ENCODE data around the gene KCNJ6. TPM values are rescaled to one million over a fixed set of nuclear protein-coding genes. Genes with fewer than 3 reads are reported as not detected.

Gene KCNJ6, protein sequence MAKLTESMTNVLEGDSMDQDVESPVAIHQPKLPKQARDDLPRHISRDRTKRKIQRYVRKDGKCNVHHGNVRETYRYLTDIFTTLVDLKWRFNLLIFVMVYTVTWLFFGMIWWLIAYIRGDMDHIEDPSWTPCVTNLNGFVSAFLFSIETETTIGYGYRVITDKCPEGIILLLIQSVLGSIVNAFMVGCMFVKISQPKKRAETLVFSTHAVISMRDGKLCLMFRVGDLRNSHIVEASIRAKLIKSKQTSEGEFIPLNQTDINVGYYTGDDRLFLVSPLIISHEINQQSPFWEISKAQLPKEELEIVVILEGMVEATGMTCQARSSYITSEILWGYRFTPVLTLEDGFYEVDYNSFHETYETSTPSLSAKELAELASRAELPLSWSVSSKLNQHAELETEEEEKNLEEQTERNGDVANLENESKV
- total RNA-seq (2022) = 0.05 TPM in 1 of 2 replicates, not detected in the other
- Bru-seq, nascent RNA = percentile 0 among the genes with signal in this experiment
- percentile 2 among the genes with signal in this experiment for BruChase-seq, experiment 1, labeled RNA remaining after a 6-hour chase
- BruChase-seq, experiment 2, labeled RNA remaining after a 2-hour chase = percentile 2 among the genes with signal in this experiment
- long read RNA-seq = 0 reads

DNA sequence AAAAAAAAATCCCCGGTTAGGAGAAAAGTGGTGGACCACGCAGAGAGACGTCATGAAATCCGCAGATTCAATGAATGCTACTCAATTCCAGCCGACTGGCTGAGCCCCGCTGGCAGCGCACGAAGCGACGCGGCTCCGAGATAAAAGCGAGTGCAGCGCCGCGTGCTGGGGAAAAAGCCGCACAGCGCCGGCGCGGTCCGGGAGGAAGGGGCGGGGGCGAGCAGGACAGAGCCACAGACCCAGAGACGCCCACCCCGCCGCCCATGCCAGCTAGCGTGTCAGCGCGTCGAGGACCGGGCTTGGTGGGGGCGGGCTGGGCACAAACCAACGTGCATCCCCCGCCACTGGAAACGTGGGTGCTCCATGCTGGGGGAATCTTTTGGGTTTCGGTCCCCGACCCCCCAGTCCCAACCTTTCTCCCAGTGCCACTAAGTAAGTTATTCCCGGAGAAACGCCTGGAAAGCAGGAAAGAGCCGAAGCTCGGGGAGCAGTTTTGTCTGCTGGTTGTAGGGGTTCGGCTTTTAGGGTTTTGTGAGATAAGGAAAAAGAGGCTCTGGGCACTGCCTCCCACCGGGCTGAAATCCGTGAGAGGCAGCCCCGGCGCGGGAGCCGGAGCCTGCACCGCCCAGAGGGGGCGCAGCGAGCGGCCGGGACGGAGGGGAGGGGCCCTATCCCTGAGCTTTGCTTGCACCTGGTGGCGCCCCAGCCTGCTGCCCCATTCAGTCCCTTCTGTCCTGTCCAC, at the start of gene KCNJ6:
Gene KCNJ6, minus strand, starts transcription at position 148 of the 742 bp plus-strand sequence. CDS start 75,775 bp downstream, outside the sequence.
- CTCF ChIA-PET = no interaction called here
- H3K27me3 Mint-ChIP-seq (ENCODE audit: unreplicated experiment) = peaks cover 76% of the 10 kb centered on the region
- no peaks in the 10 kb centered on the region for H3K4me1 Mint-ChIP-seq (ENCODE audit: low read depth, unreplicated experiment)
- H3K27ac Mint-ChIP-seq (ENCODE audit: unreplicated experiment) = no peak within 1 kb of the TSS
- intact Hi-C loops (cut with micrococcal nuclease; ENCODE audit: unreplicated experiment) = no loop called here
- H3K4me3 Mint-ChIP-seq (ENCODE audit: low read depth, unreplicated experiment) = peak within 1 kb of the TSS; percentile 21
- no peaks in the 10 kb centered on the region for H3K9me3 Mint-ChIP-seq (ENCODE audit: low read depth, unreplicated experiment)
- no peak for DNase-seq
- BruUV-seq (replicated peaks) = no TSS peak
- no peaks in the 10 kb centered on the region for H3K36me3 Mint-ChIP-seq (ENCODE audit: insufficient read depth, unreplicated experiment)
- TF ChIP-seq, protein P1, sequence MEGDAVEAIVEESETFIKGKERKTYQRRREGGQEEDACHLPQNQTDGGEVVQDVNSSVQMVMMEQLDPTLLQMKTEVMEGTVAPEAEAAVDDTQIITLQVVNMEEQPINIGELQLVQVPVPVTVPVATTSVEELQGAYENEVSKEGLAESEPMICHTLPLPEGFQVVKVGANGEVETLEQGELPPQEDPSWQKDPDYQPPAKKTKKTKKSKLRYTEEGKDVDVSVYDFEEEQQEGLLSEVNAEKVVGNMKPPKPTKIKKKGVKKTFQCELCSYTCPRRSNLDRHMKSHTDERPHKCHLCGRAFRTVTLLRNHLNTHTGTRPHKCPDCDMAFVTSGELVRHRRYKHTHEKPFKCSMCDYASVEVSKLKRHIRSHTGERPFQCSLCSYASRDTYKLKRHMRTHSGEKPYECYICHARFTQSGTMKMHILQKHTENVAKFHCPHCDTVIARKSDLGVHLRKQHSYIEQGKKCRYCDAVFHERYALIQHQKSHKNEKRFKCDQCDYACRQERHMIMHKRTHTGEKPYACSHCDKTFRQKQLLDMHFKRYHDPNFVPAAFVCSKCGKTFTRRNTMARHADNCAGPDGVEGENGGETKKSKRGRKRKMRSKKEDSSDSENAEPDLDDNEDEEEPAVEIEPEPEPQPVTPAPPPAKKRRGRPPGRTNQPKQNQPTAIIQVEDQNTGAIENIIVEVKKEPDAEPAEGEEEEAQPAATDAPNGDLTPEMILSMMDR (IDR thresholded peaks at IDR 0.05; ENCODE audit: unreplicated experiment) = no peak

DNA sequence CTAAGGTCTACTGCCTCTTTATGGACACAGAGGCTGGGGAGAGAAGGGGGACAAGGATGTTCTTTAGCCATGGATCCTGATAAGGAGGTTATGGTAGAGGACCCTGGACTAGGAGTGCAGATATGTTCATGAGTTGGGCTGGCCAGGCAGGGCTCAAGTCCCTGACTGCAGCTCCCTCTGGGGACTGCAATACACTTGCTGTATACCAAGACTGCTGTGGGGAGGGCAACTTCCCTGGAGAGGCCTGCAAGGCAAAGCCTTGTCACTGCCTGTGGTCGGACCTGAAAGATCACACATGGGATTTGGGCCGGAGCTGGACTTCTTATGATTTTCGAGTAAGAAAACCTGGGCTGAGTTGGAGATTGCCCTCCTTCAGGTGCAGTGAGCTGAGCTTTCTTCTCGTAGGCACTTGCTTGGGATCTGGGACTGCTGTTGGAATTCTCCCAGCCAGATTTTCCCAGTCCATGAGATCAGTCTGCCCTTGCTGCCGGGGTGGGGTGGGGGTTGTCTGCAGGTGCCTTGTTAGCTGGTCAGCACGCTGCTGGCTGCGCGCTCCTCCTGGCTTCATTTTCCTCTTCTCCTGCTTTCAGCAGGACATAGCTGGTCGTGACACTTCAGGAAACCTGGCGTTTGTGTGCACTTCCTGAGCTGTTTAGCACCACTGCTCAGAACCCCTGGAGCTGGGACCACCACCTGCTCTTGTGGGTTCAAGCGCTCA, 49.0 kb upstream of the KCNJ6 start:
- CTCF ChIA-PET = no interaction called here
- intact Hi-C loops (cut with micrococcal nuclease; ENCODE audit: unreplicated experiment) = no loop called here
- Mint-ChIP-seq H3K27me3 (ENCODE audit: unreplicated experiment) (peaks cover 42% of the 10 kb centered on the region), H3K4me3 (ENCODE audit: low read depth, unreplicated experiment) (no peak overlapping the region), H3K27ac (ENCODE audit: unreplicated experiment) (no peak overlapping the region), H3K36me3 (ENCODE audit: insufficient read depth, unreplicated experiment) (no peaks in the 10 kb centered on the region), H3K4me1 (ENCODE audit: low read depth, unreplicated experiment) (no peaks in the 10 kb centered on the region), H3K9me3 (ENCODE audit: low read depth, unreplicated experiment) (no peaks in the 10 kb centered on the region)
- no TSS peak for BruUV-seq (replicated peaks)
- no peak for DNase-seq
- TF ChIP-seq, protein P1 (IDR thresholded peaks at IDR 0.05; ENCODE audit: unreplicated experiment) = no peak

DNA sequence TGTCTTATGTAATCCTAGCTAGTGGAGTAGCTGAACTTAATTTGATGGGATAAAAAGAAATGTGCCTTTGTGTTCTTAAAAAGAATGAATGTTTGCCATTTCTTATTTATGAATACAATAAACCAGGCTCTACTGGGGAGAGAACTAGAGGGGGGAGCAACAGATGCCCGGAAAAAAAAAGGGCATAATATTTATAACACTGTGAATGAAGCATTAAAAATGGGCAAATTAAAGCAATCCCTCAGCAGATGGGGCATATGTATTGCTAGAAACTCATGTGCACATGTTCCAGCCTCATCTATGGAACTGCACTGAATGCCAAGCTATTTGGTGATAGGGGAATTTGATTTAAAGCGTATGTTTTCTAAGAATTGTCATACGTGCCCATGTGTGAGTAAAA, 42.3 kb upstream of the KCNJ6 start:
- Mint-ChIP-seq H3K36me3 (ENCODE audit: insufficient read depth, unreplicated experiment) (no peaks in the 10 kb centered on the region), H3K27ac (ENCODE audit: unreplicated experiment) (no peak overlapping the region), H3K27me3 (ENCODE audit: unreplicated experiment) (peaks cover 69% of the 10 kb centered on the region), H3K4me1 (ENCODE audit: low read depth, unreplicated experiment) (no peaks in the 10 kb centered on the region), H3K9me3 (ENCODE audit: low read depth, unreplicated experiment) (no peaks in the 10 kb centered on the region), H3K4me3 (ENCODE audit: low read depth, unreplicated experiment) (no peak overlapping the region)
- intact Hi-C loops (cut with micrococcal nuclease; ENCODE audit: unreplicated experiment) = no loop called here
- TF ChIP-seq, protein P1 (IDR thresholded peaks at IDR 0.05; ENCODE audit: unreplicated experiment) = no peak
- no TSS peak for BruUV-seq (replicated peaks)
- CTCF ChIA-PET = no interaction called here
- DNase-seq = no peak

DNA sequence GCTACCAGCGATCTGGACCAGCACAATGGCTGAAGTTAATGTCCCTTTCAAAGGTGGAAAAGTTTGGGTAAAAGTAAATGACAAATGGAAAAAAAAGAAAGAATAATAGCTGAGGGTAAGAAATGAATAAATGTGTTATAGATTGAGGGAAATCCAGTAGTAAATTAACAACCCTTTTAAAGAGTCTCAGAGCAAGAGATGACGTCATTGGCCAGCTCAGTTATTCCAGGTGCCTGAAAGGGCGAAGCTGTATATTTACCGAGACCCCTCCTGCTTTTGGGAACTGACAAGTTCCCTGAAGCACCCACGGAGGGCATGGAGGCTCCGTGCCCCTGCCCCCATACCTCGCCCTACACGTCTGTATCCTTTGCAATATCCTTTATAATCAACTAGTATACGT, 40.5 kb upstream of the KCNJ6 start:
- CTCF ChIA-PET = no interaction called here

More for the DNA sequence above, 40.5 kb upstream of the KCNJ6 start:
- no TSS peak for BruUV-seq (replicated peaks)
- H3K27me3 Mint-ChIP-seq (ENCODE audit: unreplicated experiment) = peaks cover 69% of the 10 kb centered on the region
- no peaks in the 10 kb centered on the region for H3K36me3 Mint-ChIP-seq (ENCODE audit: insufficient read depth, unreplicated experiment)
- H3K9me3 Mint-ChIP-seq (ENCODE audit: low read depth, unreplicated experiment) = no peaks in the 10 kb centered on the region
- H3K4me3 Mint-ChIP-seq (ENCODE audit: low read depth, unreplicated experiment) = no peak overlapping the region
- TF ChIP-seq, protein P1 (IDR thresholded peaks at IDR 0.05; ENCODE audit: unreplicated experiment) = no peak
- no peak overlapping the region for H3K27ac Mint-ChIP-seq (ENCODE audit: unreplicated experiment)
- intact Hi-C loops (cut with micrococcal nuclease; ENCODE audit: unreplicated experiment) = no loop called here
- DNase-seq = no peak
- H3K4me1 Mint-ChIP-seq (ENCODE audit: low read depth, unreplicated experiment) = no peaks in the 10 kb centered on the region
